GM21381 (cell line): ENCODE data around the gene FN1.
"Not testable (repeated sequence)": the region's sequence is repeated elsewhere in the genome, so short reads cannot be mapped to it uniquely, and the experiment has no call there.

Source experiments
- ATAC-seq: cut with Tn5 transposase; IDR thresholded peaks from one replicate; pipeline ENCODE4 v1.9.1; 2021; ENCODE audit warnings: mild to moderate bottlenecking, moderate library complexity; ENCODE audit not compliant: unreplicated experiment

The FN1 gene

DNA sequence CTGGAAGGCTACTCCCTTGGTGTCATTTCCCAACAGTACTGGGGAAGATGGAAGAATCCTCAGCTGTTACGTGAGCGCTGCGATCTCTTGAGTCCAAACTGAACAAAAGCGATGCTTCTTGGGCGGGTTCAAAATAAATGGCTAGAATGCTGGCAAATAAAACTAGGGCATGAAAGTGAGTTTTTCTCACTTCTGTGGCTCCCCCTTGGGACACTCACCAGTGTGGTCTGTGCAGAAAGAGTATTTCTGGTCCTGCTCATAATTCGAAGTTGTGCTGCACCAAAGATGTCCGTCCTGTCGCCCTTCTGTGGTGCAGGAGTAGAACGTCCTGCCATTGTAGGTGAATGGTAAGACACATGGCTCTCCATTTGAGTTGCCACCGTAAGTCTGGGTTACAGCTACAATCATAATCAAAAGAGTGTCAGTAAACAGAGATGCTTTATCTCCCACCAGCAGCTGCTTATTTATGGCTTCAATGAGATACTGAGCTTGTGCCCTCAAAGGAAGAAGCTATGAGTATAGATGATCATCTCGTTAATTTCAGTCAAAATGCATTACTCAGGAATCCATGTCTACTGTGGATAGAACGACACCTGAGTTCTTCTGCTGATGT, 11.8 kb downstream of the FN1 start:
- ATAC-seq, result no peak

- no peak for ATAC-seq
Observed at GRCh38 chr2:215423234-215423633, 12.6 kb downstream of the FN1 start.

GRCh38 chr2:215422676-215423075, 13.2 kb downstream of the FN1 start:
- ATAC-seq, result no peak

GRCh38 chr2:215421859-215422461, 13.9 kb downstream of the FN1 start:
- ATAC-seq, result no peak

DNA sequence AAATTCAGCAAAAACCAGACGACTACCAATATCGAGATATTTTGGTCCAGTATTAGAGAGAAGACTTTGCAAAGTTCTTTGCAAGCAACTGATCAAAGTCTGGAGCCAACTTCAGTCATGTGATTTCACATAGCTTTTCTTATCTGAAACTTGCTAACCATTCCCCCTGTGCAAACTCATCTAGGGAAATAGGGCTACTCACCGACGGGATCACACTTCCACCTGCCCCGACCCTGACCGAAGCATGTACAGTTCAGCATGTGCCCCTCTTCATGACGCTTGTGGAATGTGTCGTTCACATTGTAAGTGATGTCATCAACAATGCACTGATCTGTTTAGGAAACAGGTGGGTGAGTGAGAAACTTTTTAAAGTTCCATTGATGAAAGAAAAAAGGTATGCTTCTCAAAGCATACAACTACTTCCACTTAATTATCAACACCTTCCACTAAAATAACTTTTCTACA, 15.4 kb downstream of the FN1 start:
- ATAC-seq, result no peak

DNA sequence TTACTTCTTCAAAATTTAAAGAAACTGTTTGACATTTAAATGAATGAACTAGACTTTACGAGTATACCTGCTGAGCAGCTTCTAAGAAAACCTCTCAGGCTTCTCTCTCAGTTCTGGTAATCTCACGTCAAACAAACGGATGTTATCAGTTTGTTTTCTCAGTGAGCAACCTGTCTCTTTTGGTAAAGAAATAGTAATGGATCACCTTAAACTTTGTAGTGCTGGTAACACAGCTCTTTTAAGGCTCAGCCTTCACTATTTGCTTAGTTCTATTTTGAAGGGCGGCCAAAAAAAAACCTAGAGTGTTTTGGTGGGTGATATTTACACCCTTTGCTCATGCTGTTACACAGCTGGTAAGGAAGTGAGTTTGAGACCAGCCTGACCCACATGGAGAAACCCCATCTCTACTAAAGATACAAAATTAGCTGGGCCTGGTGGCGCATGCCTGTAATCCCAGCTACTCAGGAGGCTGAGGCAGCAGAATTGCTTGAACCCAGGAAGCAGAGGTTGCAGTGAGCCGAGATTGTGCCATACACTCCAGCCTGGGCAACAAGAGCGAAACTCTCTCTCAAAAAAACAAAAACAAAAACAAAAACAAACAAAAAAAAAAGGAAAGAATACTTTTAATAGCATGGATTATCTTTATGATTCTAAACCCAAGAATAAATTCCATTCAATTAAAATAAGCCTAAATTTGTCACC, 15.9 kb downstream of the FN1 start:
- no peak for ATAC-seq

DNA sequence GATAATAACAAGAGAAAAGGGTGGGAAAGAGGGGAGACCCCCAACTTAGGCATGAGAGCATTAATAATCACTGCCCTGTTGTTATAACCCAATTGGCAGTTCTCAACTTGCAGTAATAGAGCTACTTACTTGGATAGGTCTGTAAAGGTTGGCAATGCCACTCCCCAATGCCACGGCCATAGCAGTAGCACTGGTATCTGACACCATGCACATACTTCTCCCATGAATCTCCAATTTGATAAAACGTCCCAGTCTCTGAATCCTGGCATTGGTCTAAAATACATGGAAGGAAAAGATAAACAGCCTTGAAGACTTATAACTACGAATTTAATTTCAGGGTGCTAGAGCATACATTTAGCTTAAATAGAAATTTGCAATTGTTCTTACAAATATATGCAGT, 16.8 kb downstream of the FN1 start:
- ATAC-seq, result no peak

DNA sequence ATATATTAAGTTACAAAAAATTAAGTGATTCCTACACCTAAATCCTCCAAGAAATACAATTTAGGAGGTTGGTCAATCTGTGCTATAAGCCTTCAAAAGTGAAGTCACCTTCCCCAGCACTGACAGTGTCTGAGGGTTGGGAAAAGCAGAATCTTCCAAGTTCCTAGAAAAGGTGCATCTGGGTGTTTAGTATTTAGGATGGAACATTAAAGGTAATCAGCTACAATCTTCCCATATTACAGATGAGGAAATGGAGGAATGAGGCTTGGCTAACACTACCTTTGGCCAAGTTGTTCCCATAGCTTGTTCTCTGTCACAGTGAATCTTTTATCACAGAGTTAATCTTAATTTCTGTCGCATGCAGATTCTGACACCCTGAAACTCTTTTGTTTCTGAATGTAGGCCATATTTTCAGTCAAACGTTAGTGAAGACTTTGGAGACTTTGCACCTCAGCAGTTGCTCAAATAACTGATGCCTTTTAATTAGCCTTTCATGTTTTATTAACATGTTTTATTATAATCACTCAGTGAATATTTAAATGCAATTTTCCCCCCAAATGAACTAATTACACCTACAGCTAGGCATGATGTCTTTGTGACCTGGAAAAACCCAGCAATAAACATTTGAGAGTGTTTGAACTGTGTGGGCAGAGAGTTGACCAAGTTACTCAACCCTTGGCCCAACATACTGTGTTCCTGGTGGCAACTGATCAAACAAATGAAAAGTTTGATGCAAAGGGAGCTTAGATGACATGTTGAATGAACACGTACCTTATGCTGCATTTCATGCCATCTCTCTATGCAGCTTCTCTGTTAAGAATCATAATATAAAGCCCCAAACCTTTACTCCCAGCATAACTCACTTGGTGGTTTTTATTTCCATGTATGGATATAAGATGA, 17.6 kb downstream of the FN1 start:
- ATAC-seq, result no peak

- ATAC-seq, result no peak
Observed at GRCh38 chr2:215417400-215417951, 18.4 kb downstream of the FN1 start.

DNA sequence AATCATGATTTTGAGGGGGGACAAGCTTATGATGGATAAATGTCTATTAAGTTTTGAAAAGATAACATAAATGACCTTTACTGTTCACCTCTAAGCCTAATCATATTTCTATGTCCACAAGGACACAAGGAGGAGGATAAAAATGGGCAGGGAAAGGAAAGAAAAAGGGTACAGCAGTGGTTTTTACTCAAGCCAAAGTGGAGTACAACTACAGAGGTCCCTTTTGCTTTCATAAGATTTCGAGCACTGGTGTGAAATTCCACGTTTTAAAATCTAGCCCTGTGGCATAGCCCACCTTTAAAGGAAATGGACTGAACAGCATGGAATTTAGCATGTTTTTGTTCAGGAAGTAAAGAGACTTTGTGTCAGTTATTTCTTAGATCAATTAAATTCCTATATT, 19.2 kb downstream of the FN1 start:
- no peak for ATAC-seq

GRCh38 chr2:215415820-215416577, 19.9 kb downstream of the FN1 start:
- no peak for ATAC-seq

DNA sequence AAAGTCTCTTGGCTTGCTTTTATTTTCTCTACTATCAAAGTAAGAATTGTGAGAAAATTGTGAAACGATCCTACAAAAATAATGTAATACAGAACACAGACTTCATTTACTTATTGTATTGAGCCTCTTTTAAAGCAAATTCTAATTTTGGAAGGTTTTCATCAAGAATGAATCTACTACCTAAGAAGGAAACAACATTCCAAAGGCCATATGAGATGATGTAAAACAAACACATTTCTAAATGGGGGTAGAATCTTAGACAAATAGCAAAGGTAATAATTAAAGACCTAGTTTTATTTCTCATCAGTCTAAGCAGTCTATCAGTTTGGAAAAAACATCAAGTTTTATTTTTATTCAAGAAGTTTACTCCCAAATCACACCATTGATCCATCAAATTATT, 20.6 kb downstream of the FN1 start:
- no peak for ATAC-seq

GRCh38 chr2:215414674-215415073, 21.2 kb downstream of the FN1 start:
- no peak for ATAC-seq

- ATAC-seq, result no peak
Observed at GRCh38 chr2:215413974-215414373, 21.9 kb downstream of the FN1 start.

GRCh38 chr2:215413484-215413777, 22.4 kb downstream of the FN1 start:
- ATAC-seq, result no peak

DNA sequence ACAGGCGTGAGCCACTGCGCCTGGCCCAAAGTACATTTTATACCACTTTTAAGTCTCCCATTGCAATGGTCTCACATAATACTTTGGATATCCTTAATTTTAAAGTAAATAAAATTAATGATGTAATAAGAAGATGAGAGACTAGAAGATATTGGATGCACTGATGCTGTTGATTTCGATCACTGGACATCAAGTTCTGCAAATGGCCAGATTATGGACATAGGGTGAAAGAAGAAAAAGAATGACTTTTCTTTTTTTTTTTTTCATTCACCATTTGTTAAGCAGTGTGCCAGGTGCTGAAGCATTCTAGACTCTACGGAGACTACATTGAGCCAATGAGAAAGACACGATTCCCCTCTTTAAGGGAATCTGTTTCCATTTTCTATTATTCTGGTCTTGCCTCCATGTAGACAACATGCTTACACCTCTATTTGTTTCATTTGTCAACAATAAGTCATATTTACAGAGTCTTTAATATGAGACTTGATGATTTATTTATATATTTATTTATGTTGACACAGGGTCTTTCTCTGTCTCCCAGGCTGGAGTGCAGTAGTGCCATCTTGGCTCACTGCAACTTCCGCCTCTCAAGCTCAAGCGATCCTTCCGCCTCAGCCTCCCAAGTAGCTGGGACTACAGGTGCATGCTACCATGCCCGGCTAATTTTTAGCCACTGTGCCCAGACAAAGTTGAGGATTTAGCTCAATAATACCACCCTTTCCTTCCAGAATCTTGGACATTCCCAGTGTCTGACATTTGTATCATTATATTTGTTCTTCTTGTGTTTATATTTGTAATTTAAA, 23.7 kb downstream of the FN1 start:
- no peak for ATAC-seq

DNA sequence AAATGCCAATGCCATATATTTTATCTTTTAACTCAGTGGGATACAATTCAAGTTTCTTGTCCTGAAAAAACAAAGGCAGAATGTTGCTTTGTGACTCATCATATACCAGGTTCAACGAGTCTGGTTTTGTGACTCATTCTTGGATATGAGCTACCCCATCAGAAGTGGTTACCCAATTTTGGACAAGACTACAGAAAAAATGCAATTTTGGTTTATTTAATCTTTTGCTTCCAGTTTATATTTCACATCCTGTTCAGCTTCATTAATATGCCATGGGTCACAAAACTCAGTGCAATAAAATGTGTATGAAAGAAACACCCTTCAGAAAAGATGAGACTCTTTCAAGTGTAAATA, 25.0 kb downstream of the FN1 start:
- ATAC-seq, result no peak

DNA sequence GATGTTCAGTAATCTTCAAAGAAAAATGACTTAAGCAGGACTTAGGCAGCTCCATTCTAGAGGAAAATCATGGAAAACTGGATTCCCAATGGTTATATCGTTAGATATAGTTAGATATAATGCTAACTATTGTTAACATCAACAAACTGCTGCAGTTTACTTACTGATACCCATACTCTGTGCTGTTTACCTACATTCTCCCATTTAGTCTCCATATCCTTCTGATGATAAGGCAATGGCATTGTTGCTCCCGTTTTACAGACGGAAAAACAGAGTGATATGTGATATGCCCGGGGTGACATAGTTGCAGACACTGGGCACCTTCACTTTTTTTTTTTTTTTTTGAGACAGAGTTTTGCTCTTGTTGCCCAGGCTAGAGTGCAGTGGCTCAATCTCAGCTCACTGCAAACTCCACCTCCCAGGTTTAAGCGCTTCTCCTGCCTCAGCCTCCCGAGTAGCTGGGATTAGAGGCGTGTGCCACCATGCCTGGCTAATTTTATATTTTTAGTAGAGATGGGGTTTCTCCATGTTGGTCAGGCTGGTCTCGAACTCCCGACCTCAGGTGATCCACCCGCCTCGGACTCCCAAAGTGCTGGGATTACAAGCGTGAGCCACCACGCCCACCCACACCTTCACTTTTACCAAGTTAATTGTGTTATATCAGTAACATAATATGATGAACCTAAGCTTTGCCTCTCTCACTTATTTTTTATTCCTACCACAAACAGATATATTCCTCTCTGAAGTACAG, 25.5 kb downstream of the FN1 start:
- ATAC-seq, result not testable (repeated sequence)
